MCF 10A (cell line): ENCODE data around the gene KCNT1. TPM values are rescaled to one million over a fixed set of nuclear protein-coding genes. Genes with fewer than 3 reads are reported as not detected.

Experiments
- BruUV-seq: library from RNA; stranded (reverse); fragments of 400-500 nt; replicated peaks from 2 replicates; lab custom pipeline; 2021; lab: Mats Ljungman, UMichigan
- CTCF ChIA-PET: fragments of 300-600 bp; sonication (Branson Sonifier 250); formaldehyde crosslinking; extraction: SDS; loops from one replicate; lab custom pipeline; 2021; ENCODE audit warnings: antibody characterized with exemption, inconsistent platforms; lab: Yijun Ruan, JAX
- POLR2A ChIA-PET: fragments of 300-600, 350-650 bp; sonication (Branson Sonifier 250); formaldehyde crosslinking; extraction: SDS; loops from one replicate; lab custom pipeline; 2020; ENCODE audit warnings: antibody characterized with exemption, inconsistent platforms; lab: Yijun Ruan, JAX
- DNase-seq: peaks from one replicate; pipeline ENCODE4 v3.0.0-alpha.2; 2018; ENCODE audit not compliant: unreplicated experiment
- H3K27ac Mint-ChIP-seq: one replicate; pipeline ENCODE4 v1.8.0; 2022; ENCODE audit warnings: mild to moderate bottlenecking, low read depth, mixed read lengths; ENCODE audit not compliant: unreplicated experiment
- H3K27me3 Mint-ChIP-seq: one replicate; pipeline ENCODE4 v1.8.0; 2022; ENCODE audit warnings: mixed read lengths; ENCODE audit not compliant: insufficient read depth, unreplicated experiment
- H3K36me3 Mint-ChIP-seq: one replicate; pipeline ENCODE4 v1.8.0; 2022; ENCODE audit warnings: mild to moderate bottlenecking, moderate library complexity, mixed read lengths; ENCODE audit not compliant: insufficient read depth, unreplicated experiment
- H3K4me1 Mint-ChIP-seq: one replicate; pipeline ENCODE4 v1.8.0; 2022; ENCODE audit warnings: mixed read lengths; ENCODE audit not compliant: insufficient read depth, unreplicated experiment
- H3K4me3 Mint-ChIP-seq: one replicate; pipeline ENCODE4 v1.8.0; 2022; ENCODE audit warnings: mild to moderate bottlenecking, moderate library complexity, mixed read lengths; ENCODE audit not compliant: unreplicated experiment
- H3K9me3 Mint-ChIP-seq: one replicate; pipeline ENCODE4 v1.8.0; 2022; ENCODE audit warnings: mixed read lengths; ENCODE audit not compliant: unreplicated experiment
- CTCF ChIP-seq: fragments of 200-600 bp; IDR thresholded peaks from one replicate; pipeline ENCODE4 v1.8.0; 2022; ENCODE audit warnings: antibody characterized with exemption, mild to moderate bottlenecking; ENCODE audit not compliant: unreplicated experiment
- intact Hi-C: fragments of 100-400 bp; cut with micrococcal nuclease; formaldehyde crosslinking; loops from 2 replicates; pipeline ENCODE4 v1.14.1; 2022
- total RNA-seq: library from RNA; stranded (reverse); gene quantifications from 2 replicates; pipeline ENCODE4 v1.2.3, GENCODE V29; 2022

Gene KCNT1
- total RNA-seq, 1 experiment from 2014 or later: not detected

- Mint-ChIP-seq H3K27me3 (peaks cover 17% of the 10 kb centered on the region), H3K27ac (no peak overlapping the region), H3K4me3 (no peak overlapping the region), H3K9me3 (no peaks in the 10 kb centered on the region), H3K36me3 (no peaks in the 10 kb centered on the region), H3K4me1 (no peaks in the 10 kb centered on the region)
- TF ChIP-seq CTCF: no peak
- no peak for DNase-seq
- no TSS peak for BruUV-seq
- intact Hi-C loops: no loop called here
- ChIA-PET POLR2A (no interaction called here), CTCF (no interaction called here)
Measured at GRCh38 chr9:135779571-135779970, 77.6 kb downstream of the KCNT1 start.

GRCh38 chr9:135780086-135780485 is 78.1 kb downstream of the KCNT1 start:
- Mint-ChIP-seq H3K4me1 (no peaks in the 10 kb centered on the region), H3K27me3 (peaks cover 17% of the 10 kb centered on the region), H3K9me3 (no peaks in the 10 kb centered on the region), H3K36me3 (no peaks in the 10 kb centered on the region), H3K27ac (no peak overlapping the region), H3K4me3 (no peak overlapping the region)
- intact Hi-C loops: no loop called here
- POLR2A ChIA-PET: no interaction called here
- CTCF ChIA-PET: no interaction called here
- DNase-seq: no peak
- no peak for TF ChIP-seq CTCF
- no TSS peak for BruUV-seq

- no peak overlapping the region for H3K4me3 Mint-ChIP-seq
- H3K27ac Mint-ChIP-seq: no peak overlapping the region
- no peaks in the 10 kb centered on the region for H3K4me1 Mint-ChIP-seq
- DNase-seq: no peak
- no TSS peak for BruUV-seq
- no peak for TF ChIP-seq CTCF
- no peaks in the 10 kb centered on the region for H3K36me3 Mint-ChIP-seq
- peaks cover 17% of the 10 kb centered on the region for H3K27me3 Mint-ChIP-seq
- ChIA-PET POLR2A (no interaction called here), CTCF (no interaction called here)
- intact Hi-C loops: no loop called here
- H3K9me3 Mint-ChIP-seq: no peaks in the 10 kb centered on the region
Measured at GRCh38 chr9:135780626-135781025, 78.6 kb downstream of the KCNT1 start.

GRCh38 chr9:135782946-135783345 is 81.0 kb downstream of the KCNT1 start:
- ChIA-PET POLR2A (no interaction called here), CTCF (no interaction called here)
- H3K27me3 Mint-ChIP-seq: peaks cover 29% of the 10 kb centered on the region
- intact Hi-C loops: no loop called here
- no peaks in the 10 kb centered on the region for H3K9me3 Mint-ChIP-seq
- H3K27ac Mint-ChIP-seq: no peak overlapping the region
- no peaks in the 10 kb centered on the region for H3K36me3 Mint-ChIP-seq
- H3K4me3 Mint-ChIP-seq: no peak overlapping the region
- DNase-seq: no peak
- no peaks in the 10 kb centered on the region for H3K4me1 Mint-ChIP-seq
- no TSS peak for BruUV-seq
- no peak for TF ChIP-seq CTCF
